Measurements from ENCODE around the gene RPS19BP1.

DNA sequence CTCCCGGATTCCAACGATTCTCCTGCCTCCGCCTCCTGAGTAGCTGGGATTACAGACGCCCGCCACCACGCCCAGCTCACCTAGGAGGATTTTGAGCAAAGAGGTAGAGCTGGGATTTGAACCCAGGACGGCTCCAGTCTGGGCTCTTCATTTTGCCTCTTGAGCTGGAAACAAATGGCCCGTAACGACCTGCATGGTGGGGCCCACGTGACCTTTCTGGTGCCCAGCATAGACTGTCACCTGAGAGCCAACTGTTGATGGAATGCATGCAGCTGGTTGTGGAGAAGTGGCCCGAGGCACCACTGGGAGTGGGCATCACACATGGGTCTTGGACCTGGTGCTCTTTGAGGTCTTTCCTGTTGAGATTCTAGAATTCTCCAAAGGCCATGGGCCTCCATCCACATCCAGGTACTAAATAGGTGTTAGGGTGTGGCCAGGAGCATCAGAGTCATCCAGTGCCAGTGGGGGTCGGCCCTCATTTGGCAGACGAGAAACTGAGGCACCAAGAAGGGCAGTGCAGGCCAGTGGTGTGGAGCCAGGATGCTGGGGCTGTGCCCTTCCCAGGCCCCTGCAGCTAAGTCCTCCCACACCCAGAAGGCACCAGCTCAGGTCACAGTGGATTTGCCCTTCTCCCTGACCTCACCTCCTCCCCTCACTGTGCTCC is 8.3 kb downstream of the RPS19BP1 start:
- TF ChIP-seq MAX (IDR thresholded peaks at IDR 0.05; ENCODE audit: low read depth), result no peak
- TF ChIP-seq NRF1 (IDR thresholded peaks at IDR 0.05; ENCODE audit: low read depth, low read length), result no peak

All from SK-N-SH (cell line).